ENCODE results near the gene C1QL4. TPM values are rescaled to one million over a fixed set of nuclear protein-coding genes. Genes with fewer than 3 reads are reported as not detected.

Gene C1QL4
- not detected in 2 replicates for total RNA-seq

DNA sequence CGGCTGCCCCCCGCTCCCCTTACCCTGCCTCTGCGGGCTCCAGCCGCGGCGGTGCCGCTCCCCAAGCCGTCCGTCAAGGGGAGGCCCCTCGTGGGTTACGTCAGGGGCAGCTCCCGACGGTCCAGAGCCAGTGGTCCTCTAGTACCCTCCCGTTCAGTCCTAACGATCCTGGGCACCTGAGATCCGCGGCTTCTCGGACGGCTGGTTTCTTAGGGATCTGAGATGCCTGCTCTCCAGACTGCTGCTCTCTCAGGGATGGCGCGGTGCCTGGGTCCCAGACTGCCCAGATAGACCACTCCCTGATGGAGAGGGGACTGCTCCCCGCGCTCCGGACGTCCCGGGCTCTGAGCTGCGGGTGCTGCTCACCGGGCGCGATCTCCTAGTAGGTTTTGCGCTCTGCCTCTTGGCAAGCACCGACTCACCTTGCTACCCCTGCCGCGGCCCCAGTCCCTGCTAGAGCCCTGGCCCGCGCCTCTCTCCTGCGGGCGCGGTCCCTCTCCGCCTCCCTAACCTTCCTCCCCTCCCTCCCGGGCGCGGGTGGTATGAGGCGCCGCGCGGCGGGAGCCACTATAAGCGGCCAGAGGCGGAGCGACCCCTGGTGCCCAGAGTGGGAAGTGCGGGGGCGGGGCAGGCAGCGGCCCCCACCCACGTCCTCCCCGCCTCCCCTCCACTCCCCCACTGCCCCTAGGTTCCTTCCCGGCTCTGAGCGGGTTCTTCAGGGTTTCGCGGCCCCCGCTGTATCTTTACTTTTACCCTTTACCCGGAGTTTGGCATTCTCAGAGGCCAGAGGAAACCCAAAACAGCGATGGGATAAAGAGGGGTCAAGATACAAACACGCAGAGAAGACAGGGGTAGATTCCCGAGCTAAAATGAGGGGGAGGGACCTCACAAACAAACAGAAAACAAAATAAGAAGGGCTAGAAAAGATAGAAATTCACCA, at the start of gene C1QL4:
Gene C1QL4, minus strand, starts transcription at position 544 of the 940 bp plus-strand sequence. CDS start 711 bp downstream, outside the sequence.

DNA sequence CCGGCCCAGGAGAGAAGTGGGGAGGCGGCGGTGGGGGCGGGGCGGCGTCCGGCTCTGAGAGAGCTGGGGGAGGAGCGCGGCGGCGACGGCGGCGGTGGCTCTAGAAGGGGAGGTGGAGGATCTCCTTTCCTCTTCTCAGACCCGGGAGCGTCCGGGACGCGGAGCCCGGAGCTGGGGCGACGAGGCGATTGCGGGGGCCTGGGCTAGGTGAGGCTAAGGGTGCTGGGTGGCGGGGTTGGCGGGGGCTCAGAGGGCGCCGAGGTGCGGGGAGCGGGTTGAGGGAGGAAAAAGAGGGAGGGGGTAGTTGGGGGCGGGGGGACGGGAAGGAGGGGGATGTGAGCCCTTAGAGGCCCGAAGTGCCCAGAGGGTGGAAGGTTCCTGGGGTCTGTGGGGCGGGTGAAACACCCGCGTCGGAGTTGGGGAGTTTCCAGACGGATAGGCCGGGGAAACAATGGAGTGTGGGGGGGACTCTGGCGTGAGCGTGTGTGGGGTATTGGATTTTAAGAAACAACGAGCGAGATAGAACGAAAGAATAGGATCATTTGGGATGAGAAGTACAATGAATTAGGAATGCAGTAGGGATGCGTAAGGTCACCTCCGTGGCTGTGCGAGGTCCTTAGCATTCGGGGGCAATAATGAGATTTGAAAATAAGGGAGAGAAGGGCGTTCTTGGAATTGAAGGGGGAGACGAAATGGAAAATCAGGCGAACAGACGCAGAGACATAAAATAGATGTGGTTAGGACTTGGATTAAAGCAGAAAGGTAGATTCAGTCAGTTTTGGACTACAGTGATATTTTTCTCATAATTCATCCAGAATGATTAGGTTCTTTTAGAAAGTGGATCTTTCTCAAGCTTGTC, 30.6 kb upstream of the C1QL4 start, which contains the start of gene SPATS2:
Gene SPATS2, plus strand, starts transcription at position 82 of the 859 bp plus-strand sequence. CDS start 93,551 bp downstream, outside the sequence.

DNA sequence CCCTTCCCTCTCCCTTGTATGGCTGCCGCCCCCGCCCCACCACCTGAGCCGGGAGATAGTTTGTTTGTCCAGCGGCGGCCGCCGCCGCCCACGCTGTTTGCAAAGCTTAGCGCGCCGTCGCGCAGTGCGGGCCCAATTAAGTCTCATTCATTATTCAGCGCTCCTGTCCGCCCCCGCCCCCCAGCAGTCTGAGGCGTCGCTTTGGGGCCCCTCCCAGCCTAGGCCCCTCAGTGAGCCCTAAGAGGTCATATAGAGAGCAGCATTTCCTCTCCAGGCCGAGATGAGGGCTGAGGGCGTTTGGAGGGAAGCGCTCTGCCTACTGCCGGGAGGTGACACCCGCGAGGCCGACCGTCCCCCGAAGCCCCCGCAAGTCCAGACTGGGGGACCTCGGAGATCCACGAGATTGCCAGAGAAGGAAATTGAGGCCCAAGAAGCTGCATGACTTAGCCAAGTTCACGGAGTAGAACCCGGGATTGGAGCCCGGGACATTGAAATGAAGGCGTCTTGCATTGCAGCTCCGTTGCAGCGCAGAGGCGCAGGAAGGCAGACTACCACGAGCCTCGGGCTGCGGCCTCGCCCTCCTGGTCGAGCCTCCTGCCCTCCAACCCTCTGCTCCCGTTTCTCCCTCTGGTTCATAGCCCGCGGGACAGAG, 9.8 kb upstream of the C1QL4 start, which contains the start of gene DNAJC22:
Gene DNAJC22, plus strand, starts transcription at position 230 of the 652 bp plus-strand sequence. CDS start 1,985 bp downstream, outside the sequence.

DNA sequence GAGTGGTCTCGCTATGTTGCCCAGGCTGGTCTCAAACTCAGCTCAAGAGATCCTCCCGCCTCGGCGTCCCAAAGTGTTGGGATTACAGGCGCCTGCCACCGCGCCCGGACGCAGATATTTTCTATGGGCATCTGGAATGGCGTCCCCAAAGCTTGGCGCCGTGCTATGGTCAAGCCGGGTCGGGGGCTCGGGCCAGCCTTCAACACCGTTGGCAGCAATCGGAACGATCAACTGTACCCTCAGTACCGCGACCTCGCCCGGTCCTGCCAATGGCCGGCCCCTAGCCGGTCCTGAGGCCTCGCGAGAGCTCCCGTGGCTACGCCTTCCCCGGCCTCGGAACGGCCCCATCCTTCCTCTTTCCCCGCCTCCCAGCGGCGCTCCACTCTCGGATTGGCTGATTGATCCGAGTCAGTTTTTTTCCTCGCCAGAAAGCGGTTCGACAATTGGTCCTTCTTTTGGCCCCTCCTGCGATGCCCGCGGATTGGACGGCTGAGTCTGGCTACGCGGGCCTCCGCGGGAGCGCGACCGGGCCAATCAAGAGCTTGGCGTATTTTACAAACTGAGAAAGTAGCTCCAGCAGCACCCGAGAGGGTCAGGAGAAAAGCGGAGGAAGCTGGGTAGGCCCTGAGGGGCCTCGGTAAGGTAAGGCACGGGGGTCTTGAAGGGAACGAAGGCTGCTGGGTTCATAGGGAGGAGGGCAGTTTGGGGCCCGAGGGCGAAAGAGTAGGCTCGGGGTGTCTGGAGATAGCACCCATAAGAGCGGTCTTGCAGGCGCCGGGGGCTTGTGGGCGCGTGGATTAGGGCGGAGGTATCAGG, 14.1 kb downstream of the C1QL4 start, which contains the start of gene TROAP:
Gene TROAP, plus strand, starts transcription at position 548 of the 816 bp plus-strand sequence. CDS start 354 bp downstream, outside the sequence.

GRCh38 chr12:49295082-49295936, 41.7 kb downstream of the C1QL4 start, which contains the start of gene PRPH:
TSS of gene PRPH (plus strand) at chr12:49295147. CDS start at chr12:49295201, 54 bp downstream.

Other genes starting within 250 kb of the C1QL4 start
- not detected in 2 replicates for gene DHH, start 242.4 kb downstream of the C1QL4 start, total RNA-seq
- gene LMBR1L, start 226.3 kb downstream of the C1QL4 start, total RNA-seq = 28.1 and 42.3 TPM in 2 replicates
- 467 and 912 TPM in 2 replicates for gene TUBA1B, start 205.8 kb downstream of the C1QL4 start, total RNA-seq
- 310 and 595 TPM in 2 replicates for gene TUBA1A, start 148.1 kb downstream of the C1QL4 start, total RNA-seq
- 226 and 369 TPM in 2 replicates for gene TUBA1C, start 72.1 kb downstream of the C1QL4 start, total RNA-seq
- 0.09 TPM in 1 of 2 replicates, not detected in the other for gene PRPH, start 42.0 kb downstream of the C1QL4 start, total RNA-seq
- gene TROAP, start 13.9 kb downstream of the C1QL4 start, total RNA-seq = 0.70 and 1.6 TPM in 2 replicates
- gene DNAJC22, start 9.7 kb upstream of the C1QL4 start, total RNA-seq = 0.34 and 4.3 TPM in 2 replicates
- 15.3 and 27.0 TPM in 2 replicates for gene SPATS2, start 30.3 kb upstream of the C1QL4 start, total RNA-seq
- not detected in 2 replicates for gene KCNH3, start 201.8 kb upstream of the C1QL4 start, total RNA-seq
- 49.5 and 58.8 TPM in 2 replicates for gene MCRS1, start 231.0 kb upstream of the C1QL4 start, total RNA-seq